GM18907 (cell line): ENCODE results near the gene TRIM16.
"Not testable (repeated sequence)": the region's sequence is repeated elsewhere in the genome, so short reads cannot be mapped to it uniquely, and the experiment has no call there.

ENCODE experiments used
- ATAC-seq: cut with Tn5 transposase; IDR thresholded peaks from one replicate; pipeline ENCODE4 v1.9.1; 2021; ENCODE audit warnings: mild to moderate bottlenecking, moderate library complexity; ENCODE audit not compliant: unreplicated experiment

TRIM16 gene

DNA sequence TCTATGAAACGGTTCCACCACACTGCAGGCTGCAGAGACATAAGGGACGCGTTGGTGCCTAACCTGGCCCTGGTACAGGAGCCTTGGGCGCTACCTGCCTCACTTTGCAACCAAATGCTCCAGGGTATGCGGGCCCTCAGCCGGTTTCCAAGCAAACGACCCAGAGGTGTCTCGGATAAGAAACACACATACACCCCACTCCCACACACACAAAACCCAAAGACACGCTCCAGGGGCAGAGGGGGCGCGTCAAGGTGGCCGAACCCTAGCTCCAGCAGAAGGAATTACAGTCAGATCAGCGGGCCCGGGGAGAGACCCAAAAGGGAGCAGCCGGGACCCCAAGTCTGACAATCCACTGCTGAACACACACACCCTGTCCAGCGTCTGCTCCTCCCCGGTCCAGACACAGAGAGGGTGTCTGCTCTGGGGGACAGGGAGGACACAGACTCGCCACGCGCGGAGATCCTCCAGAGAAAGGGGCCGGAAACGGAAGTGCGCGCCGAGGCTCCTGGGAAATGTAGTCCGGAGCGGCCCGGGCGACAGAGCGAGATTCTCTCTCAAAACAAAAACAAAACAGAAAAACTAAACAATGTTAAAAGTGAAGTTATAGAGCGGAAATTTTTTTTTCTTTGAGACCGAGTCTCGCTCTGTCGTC lies at the start of gene TRIM16:
TSS of gene TRIM16 (minus strand) at position 488 of the 655 bp plus-strand sequence. CDS start 32,702 bp downstream, outside the sequence.
- peak; percentile 91 for ATAC-seq

DNA sequence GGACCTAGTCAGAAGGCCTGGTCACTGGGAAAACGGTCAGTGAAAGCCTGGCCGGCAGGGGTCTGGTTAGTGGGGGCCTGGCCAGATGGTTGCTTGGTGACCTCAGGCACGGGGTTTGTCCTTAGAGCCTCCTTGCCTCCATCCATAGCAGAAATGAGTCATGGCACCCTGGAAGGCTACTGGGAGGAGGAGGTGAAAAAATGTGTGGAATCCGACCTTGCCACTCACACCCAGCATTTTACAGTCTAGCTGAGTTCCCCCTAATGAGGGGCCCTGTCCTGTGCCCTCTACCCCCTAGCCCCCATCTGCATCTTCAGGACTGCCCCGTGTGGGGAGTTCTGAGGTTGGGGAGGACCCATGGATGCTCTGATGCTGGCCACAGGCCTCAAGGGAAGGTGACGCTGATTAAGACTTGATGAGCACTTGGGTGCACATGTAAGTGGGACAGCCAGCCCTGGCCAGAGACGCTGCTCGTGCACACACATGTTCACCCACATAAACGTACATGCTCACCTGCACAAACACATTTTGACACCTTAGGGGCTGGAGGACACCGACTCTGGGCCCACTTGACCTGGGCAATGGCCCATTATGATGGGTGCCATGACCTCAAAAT lies 49.2 kb upstream of the TRIM16 start:
- ATAC-seq = not testable (repeated sequence)

DNA sequence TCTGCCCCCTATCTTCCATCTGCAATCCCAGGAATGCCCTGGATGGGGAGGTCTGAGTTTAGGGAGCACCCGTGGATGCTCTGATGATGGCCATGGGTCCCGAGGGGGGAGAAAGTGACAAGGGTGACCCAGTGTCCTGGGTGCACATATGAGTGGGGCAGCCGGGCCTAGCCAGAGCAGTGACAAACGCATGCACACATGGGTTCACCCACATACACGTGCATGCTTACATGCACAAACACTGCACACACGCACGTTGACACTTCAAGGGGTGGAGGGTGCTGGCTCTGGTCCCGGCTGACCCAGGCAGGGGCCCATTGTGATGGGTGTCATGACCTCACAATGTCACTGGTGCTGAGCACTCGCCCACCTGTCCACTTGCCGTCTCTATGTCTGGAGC lies 47.8 kb upstream of the TRIM16 start, which contains the start of gene TBC1D26:
TSS of gene TBC1D26 (plus strand) at position 384 of the 400 bp plus-strand sequence. CDS start 3,066 bp downstream, outside the sequence.
- ATAC-seq = not testable (repeated sequence)

DNA sequence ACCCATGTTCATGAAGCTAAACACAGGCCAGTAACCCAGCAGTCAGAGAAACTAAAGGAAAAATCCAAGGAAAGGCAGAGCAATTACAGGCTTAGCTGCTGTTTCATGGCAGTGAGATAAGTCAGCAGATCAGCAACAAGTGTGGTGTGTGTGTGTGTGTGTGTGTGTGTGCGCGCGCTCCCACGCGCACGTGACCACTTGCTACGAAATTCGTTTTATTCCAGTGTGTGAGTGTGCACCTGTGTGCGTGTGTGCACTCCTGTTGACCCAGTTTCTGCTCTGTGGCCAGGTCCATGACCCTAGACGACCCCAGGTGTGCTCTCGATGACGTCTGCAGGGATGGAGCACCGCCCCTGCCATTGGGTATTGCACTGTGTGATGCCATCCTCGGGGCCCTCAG lies 46.4 kb upstream of the TRIM16 start:
- ATAC-seq = not testable (repeated sequence)

DNA sequence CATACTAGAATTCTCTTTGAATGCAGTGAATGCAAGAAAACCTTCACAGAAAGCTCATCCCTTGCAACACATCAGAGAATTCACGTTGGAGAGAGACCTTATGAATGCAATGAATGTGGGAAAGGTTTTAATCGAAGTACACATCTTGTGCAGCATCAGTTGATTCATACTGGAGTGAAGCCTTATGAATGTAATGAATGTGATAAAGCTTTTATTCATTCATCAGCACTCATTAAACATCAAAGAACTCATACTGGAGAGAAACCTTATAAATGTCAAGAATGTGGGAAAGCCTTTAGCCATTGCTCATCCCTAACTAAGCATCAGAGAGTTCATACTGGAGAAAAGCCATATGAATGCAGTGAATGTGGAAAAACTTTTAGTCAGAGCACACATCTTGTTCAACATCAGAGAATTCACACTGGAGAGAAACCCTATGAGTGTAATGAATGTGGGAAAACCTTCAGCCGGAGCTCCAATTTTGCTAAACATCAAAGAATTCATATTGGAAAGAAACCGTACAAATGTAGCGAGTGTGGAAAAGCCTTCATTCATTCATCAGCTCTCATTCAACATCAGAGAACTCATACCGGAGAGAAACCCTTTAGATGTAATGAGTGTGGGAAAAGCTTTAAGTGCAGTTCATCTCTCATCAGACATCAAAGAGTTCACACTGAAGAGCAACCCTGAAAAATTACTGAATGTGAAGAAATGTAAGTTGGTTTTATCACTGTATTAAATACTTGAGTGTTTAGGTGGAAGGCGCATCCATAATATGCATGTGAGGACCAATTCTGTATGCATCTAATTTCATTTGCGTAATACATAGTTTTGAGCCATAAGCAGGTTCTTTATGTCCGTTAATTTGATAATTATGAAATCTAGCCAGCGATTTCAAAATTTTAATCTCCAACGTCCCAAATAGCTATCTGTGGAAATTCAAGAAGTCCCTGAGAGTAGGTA lies 32.8 kb upstream of the TRIM16 start:
- ATAC-seq = not testable (repeated sequence)

DNA sequence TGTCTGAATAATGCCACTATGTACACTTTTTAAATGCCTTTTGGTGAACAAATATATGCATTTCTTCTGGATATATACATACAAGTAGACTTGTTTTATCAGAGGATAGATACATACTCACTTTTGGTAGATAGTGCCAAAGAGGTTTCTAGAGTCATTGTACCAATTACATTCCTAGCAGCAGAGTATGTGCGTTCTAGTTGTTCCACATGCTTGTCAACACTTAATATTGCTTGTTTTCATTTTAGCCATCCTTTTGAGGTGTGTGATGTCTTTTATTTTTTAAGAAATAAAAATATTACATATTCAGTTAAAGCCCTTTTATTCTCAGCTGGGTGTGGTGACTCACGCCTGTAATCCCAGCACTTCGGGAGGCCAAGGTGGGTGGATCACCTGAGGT lies 24.8 kb upstream of the TRIM16 start:
- not testable (repeated sequence) for ATAC-seq

DNA sequence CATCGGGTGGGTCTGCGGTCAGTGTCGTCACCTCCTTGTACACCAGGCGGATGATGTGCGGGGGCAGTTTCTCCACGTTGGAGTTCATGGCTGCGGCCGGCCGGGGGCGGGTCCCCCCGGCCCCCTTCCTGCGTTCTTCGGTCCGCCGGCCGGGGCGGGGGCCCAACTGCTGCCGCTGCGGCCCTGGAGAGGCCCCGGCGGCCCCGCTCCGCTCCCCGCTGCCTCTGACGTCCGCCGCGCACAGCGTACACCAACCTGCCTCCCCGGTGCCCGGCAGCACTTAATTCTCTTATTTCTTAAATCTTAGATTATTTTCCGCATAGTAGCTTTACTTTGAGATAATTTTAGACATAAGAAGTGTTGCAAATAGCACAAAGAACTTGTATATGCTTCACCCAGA lies 20.7 kb upstream of the TRIM16 start:
- ATAC-seq = not testable (repeated sequence)

DNA sequence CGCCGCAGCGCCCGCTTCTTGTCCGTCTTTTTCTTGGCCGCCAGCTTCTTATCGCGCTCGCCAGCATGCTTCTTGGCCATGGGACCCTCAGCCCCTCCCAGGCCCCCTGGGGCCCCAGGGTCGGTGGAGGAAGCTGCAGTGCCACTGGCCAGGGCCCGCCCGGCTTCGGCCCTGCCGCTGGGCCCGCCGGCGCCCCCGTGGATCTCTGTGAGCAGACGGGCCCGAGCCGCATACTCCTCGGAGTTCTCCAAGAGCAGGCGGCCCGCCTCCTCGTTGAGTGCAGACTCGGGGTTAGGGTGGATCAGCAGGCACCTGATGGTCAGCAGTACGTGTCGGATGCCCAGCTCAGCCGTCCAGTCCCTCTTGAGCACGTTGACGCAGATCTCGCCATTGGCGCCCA lies 20.1 kb upstream of the TRIM16 start:
- ATAC-seq = not testable (repeated sequence)

DNA sequence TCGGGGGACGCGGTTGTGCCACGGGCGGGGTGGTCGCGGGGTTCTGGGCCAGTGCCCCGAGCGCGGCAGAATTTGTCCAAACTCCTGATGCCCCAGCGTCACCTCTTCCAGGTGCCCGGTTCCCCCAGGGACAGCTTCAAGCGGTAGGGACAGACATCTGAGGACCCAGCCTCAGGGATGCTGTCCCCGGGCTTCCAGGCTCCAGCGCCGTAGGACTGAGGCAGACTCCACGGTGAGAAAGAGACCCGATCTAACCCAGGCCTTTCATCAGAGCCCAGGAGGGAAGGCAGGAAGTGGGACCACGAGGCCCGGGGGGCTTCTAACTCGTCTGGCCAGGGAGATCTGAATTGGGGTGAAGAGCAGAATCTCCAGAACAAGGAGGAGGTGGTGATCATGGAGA lies 15.8 kb upstream of the TRIM16 start:
- not testable (repeated sequence) for ATAC-seq

DNA sequence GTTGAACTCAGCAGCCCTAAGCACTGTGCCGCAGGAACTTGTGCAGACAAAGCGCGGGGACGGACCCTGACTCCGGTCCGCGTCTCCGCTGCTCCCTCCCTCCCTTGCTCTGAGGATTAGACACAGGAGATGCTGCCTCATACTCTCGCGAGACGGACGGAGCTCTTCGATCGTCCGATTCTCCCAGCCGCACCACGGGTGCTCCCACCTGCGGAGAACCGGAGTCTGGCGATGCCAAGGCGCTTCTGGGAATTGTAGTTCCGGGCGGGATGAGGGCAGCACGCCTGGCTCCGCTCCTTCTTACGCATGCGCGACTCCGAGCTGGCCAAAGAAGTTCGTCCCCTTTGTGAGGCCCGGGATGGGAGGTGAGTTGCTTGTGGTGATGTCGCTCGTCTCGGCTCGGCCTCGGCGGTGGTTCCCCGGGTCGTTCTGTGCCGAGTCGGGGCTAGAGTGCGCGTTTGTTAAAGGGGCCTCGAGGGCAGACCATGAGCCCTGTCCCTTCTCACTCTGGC lies 15.4 kb upstream of the TRIM16 start, which contains the start of gene ZNF286A:
TSS of gene ZNF286A (plus strand) at position 340 of the 512 bp plus-strand sequence. CDS start 578 bp downstream, outside the sequence.
- peak; percentile 99 for ATAC-seq

DNA sequence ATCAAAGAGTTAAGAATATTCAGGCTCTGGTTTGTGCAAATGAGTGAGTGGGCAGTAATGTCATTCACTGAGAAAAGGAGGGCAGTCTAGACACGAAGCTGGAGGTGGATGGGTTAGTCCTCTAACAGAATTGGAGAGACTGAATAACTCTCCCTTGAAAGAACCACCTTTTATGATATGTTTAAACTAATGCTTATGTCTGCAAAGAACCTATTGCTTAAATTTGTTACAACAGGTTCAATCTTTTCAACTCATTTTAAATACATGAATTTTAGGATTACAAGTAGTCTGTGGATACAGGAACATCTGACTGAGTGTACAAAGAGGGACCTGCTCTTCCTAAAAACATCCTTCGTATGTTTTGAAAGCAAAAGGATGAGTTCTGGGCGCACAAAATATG lies 14.9 kb upstream of the TRIM16 start:
- peak; percentile 5 for ATAC-seq

DNA sequence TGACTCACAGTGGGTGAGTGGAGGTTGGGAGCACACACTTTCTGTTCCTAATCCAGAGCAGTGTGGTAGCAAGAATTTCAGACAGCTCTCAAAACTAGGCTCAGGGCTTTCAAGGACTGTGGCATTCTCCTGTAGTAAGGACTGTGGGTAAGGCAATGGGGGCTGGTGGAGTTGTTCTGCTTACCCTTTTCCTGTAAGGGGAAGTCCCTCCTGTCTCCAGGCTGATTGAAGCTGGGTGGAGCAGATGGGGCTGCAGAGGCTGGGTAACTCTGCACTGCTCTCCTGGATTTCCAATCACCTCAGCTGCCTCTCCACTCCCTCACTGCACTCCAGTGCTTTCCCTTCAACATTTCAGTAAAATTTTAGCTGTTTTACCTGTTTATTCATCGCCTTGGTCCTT lies 3.4 kb upstream of the TRIM16 start:
- not testable (repeated sequence) for ATAC-seq

DNA sequence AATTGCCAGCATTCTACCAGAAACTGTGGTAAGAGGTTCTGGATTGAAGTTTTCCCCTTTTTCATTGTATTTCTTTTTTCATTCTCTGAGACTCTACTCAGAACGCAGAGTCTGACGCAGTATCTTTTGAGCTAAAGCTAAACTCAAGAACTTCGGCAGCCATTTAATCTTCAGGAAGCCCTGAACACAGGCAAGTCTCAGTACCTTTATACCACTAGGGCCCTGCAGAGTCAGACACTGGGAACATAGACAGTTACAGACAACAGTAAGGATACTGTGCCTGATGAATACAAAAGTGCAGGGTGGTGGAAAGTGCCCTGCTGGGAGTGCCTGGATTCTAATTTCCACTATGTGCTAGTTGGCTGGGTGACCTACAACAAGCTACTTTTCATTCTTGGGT lies 976 bp downstream of the TRIM16 start:
- not testable (repeated sequence) for ATAC-seq

DNA sequence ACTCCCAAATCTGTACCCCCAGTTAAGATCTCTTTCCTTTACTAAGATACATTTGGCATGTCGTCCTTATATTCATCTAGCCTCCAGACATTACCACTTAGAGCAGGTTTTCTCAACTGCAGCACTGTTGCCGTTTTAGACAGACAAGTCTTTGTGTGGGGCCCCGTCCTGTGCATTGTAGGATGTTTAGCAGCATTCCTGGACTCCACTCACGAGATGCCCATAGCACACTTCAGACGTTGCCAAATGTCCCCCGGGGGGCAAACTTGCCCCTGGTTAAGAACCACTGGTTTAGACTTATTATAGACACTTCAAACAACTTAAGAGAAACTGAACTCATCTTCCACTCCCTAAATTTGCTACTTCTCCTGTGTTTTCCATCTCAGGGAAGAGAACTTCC lies 8.1 kb downstream of the TRIM16 start:
- not testable (repeated sequence) for ATAC-seq

DNA sequence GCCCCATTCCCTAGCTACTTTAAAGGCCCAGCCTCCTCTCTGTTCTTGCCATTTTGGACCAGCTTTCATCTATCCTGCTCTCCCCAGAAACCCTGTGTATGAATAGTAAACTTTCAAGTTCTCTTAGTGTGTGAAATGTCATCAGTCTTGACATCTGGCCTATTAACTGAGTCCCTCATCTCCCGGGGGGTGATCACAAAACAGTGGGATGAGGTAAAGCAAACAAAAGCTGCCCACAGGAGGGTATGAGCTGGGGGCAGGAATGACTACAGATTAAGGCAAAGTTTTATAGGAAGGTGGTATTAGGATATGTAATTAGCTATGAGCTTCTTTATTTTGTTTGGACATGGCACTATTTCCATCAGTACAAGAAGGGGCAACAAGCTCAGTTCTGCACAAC lies 9.5 kb downstream of the TRIM16 start:
- not testable (repeated sequence) for ATAC-seq

DNA sequence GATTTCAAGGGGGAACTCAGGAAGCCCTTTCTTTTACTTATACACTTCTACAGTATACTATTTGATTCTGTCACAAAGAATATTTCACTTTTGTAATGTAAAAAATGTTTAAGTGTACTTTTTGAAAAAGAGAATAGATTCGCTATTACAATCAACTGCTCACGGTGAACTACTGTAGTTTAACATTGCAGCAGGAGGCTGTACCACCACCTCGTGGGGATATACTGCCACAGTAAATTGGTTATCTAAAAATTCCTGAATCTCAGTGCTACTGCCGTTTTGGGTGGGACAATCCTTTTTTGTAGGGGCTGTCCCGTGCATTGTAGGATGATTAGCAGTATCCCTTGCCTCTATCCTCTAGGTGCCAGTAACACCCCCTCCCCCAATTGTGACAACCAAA lies 14.6 kb downstream of the TRIM16 start:
- not testable (repeated sequence) for ATAC-seq

DNA sequence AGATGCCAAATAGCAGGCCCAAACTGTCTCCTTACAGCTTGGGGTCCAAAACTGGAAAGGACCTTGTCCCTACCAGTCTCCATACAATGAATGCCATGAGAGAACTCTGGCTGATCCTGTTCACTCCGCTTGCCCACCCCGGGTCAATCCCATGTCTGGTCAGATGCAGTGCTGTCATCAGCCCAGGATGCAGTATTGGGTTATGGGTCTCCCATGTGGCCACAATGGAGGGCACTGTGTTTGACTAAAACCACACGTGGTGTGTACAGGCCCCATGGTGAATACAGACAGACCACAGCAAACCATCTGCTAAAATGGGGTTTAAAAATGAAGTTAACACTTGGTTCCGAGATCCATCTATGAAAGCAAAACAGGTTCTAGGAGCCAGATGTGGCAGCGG lies 20.4 kb downstream of the TRIM16 start:
- no peak for ATAC-seq

DNA sequence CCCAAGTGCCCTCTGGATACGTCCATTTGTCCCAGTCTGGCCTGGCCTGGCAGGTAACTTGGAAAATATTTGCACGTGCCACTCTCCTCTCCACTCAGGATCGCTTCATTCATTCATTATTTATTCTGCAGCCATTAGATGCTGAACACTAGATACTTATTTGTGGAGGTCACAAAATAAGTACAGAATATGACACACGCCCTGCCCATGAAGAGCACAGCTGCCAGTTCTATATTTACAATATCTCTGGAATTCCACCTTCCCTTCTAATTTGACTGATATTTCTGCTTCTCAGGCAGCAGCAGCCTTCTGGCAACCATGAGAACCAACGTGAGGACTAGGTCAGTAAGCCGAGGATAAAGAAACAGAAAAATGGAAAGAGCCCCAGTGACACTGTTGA lies 20.9 kb downstream of the TRIM16 start:
- no peak for ATAC-seq

DNA sequence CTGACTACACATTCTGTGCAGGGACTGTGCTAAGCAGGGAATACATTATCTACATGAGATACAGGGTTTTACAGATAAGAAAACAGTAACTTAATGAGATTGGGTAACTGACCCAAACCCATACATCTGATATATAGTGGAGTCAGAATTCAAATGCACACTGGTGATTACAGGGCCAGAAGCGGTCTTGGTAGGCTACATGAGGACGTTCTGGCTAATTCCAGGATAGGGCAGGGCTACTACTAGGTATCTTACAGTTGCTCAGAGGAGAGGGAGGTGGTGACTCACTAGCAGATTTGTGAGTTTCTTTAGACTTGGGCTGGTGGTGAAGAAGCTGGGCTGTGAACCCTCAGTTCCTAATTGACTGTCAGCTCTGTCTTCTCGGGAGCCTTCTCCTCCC lies 21.4 kb downstream of the TRIM16 start:
- no peak for ATAC-seq

DNA sequence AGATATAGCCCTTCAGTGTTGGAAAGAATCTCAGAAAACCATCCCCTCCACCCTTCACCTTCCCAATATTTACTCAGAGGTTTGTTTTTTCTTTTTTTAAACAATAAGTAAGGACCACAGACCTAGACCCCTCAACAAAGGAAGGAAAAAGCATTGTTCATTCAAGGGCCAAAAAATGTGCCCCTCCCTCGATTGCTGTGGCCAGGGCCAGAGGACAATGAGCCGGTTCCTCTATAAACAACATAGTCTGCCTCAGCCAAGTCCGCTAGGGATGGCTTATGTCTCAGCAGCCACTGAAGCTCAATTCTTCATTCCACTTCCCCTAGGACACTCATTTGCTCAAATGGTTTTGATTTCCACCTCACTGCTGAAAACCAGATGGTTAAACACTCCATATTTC lies 24.0 kb downstream of the TRIM16 start:
- ATAC-seq = no peak

DNA sequence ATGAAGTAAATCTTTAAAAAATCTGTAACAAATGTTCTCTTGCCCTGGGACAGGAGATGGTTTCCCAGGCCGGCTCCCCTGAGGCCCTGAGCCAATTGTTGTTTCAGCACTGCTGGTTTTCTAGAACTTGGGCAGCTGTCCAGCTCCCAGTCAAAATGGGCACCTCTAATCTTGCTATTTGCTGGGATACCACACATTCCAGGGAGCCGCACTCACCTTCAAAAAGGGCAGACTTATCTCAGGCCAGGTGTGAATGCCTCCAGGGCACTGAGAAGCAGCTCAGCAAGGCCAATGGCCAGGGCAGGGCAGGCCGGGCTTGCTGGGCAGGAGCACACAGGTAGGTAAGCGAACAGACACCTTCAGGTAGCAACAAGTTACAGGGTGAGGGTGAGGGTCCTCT lies 24.4 kb downstream of the TRIM16 start:
- no peak for ATAC-seq
